HG02623 (cell line): ENCODE data around the gene EMC10.

Source experiments
- ATAC-seq: cut with Tn5 transposase; IDR thresholded peaks from one replicate; pipeline ENCODE4 v1.9.1; 2021; ENCODE audit warnings: moderate library complexity; ENCODE audit not compliant: unreplicated experiment

Gene EMC10

DNA sequence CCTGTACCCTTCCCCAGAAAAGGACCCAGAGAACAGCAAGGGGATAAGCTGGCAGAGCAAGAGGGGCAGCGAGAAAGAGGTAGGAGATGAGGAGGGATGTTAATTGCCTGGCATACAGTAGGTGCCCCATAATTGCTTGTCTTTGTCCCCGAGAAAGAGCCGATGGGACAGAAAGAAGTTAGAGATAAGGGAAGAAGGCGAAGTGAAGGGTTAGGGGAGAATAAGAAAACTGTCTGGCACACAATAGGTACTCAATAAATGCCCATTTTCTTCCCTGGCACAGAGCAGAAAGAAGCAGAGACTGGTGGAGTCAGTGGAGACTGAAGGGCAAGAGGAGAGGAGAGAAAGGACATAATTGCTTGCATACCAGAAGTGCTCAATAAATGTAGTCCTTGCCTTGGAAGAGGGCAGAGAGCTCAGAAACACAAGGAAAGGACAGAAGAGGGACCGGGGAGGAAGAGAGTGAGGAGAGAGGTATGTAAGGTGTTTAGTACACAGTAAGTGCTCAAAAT lies 18.8 kb downstream of the EMC10 start:
- ATAC-seq, result no peak

DNA sequence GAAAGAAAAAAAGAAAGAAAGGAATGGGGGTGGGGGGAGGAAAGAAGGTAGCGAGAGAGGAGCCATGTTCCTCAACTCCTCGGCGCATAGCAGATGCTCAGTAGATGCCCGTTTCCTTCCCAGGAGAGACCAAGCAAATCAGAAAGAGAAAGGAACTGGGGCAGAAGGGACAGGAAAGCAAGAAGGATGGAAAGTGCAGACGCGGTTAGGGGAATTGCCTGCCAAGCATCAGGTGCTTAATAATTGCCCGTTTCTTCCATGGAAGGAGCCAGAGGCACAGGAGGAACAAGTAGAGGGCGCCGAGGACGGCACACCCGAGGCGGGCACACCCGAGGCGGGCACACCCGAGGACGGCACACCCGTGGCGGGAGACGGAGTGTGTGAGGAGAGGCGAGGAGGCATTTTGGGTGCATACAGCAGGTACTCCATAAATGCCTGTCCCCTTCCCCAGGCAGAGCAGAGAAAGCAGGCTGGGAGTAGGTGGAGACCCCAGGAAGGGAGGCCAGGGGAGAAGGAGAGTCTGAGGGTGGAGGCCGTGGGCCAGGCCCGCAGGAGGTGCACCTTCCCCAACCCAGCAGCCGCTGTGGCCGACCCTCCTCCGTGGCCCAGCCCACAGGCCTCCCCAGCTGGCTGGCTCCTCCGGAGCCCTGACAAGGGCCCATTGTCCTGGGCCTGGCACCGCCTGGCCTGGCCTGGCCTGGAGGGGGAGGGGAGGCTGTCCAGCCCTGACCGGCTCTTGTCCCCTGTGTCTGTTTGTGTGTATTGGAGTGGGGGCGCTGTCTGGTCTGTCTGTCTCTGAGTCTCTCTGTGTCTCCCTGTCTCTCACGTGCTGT lies 20.1 kb downstream of the EMC10 start:
- ATAC-seq, result no peak

DNA sequence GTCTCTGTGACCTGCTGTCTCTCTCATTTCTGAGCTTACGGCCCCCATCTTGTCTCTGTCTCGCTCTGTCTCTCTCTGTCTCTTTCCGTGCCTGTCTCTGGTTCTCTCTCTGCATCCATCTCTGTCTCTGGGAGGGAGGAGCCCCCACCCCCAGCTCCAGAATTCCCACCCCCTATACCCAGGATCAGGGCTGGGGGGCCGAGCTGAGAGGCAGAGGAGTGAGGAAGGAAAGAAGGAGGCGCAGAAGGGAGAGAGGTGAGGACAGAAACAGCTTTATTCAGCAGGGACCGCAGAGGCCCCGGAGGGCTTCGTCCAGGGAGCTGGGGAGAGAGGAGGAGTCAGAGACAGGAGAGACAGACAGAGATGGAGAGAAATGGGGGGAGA lies 20.7 kb downstream of the EMC10 start:
- no peak for ATAC-seq

DNA sequence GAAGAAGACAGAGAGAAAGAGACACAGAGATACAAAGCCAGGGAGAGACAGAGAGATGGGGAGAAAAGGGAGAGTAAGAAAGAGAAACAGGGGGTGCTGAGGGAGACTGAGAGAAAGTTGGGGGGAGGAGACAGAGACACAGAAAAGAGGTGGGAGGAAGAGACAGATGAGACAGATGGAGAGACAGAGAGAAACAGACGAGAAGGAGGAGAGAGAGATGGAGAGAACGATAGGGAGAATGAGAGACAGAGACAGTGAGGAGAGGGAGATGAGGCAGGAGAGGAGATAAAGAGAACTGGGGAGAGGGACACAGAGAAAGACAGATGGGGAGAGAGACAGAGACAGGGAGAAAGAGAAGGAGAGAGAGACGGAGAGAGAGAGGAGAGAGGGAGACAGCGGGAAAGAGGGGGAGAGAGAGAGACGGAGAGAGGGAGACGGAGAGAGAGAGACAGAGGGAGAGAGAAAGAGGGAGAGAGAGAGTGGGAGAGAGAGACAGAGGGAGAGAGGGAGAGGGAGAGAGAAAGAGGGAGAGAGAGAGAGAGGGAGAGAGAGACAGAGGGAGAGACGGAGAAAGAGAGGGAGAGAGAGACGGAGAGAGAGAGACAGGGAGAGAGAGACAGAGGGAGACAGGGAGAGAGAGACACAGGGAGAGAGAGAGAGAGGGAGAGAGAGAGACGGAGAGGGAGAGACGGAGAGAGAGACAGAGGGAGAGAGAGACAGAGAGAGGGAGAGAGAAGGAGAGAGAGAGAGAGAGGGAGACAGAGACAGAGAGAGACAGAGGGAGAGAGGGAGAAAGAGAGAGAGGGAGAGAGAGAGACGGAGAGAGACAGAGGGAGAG lies 22.1 kb downstream of the EMC10 start:
- no peak for ATAC-seq

DNA sequence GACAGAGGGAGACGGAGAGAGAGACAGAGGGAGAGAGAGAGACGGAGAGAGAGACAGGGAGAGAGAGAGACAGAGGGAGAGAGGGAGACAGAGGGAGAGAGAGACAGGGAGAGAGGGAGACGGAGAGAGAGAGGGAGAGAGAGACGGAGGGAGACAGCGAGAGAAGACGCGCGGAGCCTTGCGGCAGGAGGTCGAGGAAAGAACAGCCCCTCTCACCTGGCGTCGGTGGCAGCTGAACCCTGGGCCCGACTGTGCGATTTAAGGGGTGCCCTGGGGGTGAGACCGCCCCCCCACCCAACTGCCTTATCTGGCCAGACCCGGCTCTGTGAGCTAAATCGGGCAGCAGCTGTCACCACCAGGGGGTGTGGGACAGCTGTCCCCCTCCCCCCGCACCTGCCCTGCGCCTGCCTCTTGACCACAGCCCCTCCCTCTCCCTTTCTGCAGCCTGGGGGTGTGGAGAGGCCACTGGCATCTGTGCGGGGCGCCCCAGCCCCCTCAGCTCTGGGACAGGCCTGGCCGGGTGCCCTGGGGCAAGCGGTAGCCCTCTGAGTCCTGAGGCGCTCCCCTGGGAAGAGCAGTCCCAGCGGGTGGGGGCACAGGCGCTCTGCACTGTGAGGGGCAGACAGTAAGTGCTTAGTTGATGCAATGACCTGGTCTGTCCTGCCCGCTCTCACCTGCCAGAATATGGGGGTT lies 23.9 kb downstream of the EMC10 start:
- ATAC-seq, result no peak

DNA sequence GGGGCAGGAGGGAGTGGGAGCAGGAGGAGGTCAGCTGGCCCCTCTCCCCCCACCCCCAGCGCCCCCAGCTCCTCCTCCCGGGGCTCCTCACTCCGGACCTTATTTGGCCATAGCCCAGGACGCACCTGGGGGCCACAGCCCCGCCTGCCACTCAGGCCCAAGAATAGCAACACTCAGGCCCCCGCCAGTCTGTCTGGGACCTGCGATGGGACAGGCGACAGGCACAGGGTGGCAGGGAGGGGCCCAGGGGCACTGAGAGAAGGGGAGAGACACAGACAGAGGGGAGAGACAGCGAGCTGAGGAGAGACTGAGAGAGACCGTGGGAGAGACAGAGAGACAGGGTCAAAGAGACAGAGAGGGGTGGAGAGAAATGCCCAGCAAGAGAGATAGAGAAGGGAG lies 24.4 kb downstream of the EMC10 start:
- no peak for ATAC-seq

DNA sequence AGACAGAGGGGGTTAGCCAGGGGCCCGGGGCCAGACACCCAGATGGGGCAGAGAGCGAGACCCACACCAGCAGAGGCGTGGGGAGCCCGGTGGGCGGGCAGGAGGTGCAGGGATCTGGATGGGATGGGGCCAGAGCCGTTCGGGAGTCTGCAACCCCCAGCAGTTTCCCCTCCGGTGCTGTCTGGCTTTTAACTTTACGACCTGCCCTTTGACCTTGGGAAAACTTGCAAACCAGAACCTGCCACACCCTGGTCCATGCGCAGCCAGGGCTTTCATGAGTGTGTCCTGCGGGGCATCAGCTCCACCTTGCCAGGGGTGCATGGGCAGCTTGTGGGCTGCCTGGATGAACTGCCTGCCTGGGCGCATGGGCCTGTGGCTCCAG lies 24.9 kb downstream of the EMC10 start:
- no peak for ATAC-seq

DNA sequence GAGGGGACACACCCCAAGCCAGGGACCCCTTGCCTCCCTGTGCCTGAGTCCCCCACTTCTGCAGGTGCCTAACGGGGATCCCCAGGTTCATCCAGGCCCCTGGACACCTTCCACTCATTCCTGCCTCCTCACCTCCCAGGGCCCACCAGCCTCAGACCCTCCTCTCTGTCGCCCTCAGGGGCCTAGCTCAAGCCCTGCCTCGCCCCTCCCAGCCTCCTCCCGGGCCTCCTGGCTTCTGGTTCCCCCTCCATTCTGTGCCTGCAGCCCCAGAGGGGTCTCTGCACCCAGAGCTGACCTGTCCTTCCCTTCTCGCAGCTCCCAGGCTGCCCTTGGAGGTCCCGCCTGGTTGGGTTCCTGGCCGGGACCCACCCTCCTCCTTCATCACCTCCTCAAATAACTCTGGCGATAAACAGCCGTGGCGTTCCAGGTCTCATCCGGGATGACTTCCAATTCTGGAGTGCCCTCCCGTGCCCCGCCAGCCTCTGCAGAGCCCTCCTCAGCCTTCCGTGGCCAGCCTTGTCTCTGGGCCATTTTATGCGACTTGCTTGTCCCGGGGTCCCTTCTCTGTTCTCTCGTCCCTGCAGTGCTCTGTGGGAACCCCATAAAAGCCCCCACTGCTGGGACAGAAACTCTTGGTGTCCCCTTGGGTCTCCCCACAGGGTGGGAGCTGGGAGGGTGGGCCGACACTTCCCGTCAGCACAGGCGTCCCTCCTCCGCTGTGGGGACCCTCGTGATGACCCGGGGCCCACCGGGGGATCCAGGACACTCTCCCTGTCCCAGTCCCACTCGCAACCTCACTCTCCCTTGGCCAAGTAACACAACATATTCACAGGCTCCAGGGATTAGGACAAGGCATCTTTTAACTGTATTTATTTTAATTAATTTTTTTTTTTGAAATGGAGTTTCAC lies 25.5 kb downstream of the EMC10 start:
- ATAC-seq, result no peak

DNA sequence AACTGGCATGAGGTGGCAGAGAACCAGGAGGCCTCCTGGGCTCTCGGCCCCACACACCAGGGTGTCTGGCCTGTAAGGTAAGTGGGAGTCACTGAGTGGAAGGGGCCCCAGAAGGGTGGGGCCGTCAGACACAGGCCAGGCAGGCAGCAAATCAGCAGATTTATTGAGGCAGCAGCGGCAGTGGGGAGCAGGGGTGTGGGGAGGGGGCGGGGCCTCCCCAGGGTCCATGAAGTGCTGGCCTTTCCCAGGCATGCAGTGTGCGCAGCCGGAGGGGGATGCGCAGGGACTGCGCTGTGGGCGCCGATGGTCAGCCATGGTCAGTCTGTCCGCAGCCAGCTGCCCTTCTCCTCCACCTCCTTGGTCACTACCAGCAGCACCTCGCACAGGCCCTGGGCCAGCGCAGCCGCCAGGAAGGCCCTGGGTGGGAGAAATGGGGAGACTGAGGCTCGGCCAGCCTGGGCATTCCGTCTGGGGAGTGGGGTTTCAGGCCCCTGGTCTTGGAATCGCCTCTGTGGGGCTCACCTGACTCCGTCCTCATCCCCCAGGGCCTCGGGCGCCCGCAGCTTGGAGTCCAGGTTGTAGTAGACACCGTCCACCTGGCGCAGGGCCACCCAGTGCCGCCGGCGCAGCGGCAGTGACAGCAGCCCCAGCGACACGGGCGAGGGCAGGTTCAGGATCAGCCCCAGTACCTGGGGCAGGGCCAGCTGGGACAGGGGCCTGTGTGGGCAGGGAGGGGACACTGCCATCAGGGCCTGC lies 29.7 kb downstream of the EMC10 start:
- no peak for ATAC-seq

DNA sequence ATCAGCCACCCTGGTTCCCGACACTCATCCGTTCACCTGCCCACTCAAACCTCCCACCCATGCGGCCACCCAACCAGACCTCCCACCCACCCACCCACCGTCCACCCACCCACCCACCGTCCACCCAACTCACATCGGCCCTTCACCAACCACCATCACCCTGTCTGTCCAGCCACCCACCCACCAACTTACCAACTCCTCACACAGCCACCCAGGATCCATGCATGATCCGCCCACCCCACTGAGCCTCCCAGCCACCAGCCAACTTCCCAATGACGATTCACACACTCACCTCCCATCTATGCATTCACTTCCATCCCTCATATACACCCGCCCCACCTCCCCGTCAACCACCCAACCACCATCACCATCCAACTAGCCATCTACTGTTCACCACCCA lies 30.4 kb downstream of the EMC10 start:
- ATAC-seq, result no peak

DNA sequence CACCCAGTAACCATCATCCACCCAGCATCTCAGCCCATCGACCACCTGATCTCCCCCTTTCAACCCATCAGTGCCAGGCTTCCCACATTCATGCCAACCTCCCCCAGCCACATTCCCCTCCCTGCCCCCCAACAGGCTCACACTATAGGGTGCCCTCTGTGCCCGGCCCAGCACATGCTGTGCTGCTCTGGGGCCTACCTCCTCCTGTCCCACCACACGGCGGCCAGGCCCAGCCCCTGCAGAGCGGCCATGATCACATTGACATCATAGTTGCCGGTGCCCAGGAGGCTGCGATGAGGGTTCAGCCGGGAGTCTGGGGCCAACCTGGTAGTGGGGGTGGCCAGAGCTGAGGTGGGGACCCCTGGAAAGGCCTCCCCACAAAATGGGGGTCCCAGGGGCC lies 31.1 kb downstream of the EMC10 start:
- ATAC-seq, result no peak

DNA sequence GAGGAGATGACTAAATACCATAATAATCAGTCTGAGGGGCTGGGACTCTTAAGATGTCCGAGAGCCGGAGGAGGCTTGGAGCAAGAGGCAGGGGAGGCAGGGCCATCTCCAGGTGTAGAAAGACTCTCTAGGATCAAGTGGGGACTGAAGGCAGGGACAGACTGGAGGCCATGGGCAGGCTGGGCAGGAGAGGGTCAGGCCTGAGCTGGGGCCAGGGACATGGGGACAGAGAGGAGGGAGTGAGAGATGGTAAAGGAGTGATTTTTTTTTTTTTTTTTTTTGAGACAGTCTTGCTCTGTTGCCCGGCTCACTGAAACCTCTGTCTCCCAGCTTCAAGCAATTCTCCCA lies 32.5 kb downstream of the EMC10 start:
- ATAC-seq, result no peak

DNA sequence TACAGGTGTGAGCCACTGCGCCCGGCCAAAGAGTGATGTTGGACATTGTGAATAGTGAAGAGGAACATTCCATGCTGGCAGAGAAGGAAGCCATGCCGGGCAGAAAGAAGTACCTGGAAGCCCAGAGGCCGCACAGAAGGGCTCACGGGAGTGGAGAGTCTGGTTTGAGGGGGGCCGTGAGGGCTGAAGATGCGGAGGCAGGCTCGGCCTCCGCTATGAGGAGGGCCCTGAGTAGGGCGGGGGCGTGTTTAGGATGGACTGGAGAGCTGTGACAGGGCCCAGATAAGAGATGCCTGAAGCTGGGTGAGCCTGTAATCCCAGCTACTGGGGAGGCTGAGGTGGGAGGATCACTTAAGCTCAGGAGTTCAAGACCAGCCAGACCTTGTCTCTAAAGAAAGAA lies 33.1 kb downstream of the EMC10 start:
- no peak for ATAC-seq

DNA sequence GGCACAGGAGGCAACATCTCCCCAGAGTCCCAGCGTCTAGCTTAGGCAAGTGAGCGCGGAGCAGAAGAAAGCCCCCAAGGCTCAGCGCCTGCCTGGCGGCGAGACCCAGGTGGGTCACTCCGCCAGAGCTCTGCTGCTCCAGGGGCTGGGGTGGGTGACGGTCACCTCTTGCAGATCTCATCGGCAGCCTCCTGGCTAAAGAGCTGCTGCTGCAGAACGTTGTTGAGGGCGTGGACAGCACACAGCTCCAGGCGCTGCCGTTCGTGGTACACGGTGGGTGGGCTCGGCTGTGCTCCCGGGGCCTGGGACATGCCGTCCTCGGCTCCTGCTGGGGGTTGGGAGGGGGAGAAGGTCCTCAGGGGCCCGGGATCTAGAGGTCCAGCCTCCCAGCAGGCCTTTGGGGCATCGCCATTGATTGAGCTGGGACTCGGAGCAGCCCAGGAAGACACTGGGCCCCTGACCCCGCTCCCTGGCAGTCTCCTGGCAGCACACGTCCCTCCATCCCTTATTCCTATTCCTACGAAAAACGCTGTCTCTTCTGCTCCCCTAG lies 33.9 kb downstream of the EMC10 start:
- no peak for ATAC-seq

DNA sequence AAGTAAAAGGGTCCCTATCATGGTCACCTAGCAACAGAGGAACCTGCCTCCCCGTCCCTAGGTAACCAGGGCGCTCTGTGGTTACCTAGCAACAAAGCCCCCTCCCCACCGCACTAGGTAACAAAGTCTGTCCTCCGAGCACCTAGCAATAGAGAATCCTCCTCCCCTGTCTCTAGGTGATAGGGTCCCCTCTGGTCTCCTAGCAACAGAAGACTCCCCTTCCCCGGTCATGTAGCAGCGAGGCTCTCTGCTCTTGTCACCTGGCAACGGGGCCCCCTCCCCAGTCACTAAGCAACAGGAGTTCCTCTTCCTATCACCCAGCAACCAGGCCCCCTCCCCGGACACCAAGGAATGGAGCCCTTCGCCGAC lies 34.4 kb downstream of the EMC10 start:
- ATAC-seq, result no peak

DNA sequence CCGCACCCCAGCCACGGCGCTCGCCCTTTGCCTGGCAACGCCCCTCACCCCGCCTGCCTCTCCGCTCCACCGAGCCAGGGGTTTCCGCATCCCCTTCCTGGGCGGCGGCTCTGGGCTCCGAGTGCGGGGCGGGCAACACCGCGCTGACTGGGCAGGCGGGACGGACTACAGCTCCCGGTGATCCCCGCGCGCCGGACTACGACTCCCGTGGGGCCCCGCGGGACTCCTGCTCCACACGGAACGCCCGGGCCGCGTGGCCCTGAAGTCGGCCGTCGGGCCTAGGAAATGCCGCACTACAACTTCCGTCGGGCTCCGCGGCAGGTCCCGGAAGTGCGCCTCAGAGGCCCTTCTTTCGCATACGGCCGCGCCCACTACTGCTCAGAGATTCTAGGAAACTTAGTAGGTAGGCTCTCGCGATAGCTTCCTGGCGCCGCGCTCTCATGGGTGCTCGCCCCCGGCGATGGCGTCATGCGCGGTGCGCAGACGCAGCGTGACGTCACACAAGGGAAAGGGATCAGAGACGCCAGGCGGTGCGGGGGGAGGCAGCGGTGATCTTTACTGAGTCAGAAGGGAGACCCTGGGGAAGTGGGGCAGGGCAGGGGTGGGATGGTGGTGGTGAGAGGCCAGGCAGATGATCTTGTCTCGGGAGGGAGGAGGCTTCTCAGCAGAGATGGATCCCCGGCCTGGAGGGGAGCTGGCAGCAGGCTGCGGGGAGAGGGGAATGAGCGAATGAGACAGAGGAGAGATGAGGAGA lies 34.9 kb downstream of the EMC10 start, which contains the start of gene JOSD2:
JOSD2 (minus strand) TSS at position 123 of the 754 bp plus-strand sequence. CDS start 760 bp downstream, outside the sequence.
- peak; percentile 74 for ATAC-seq

DNA sequence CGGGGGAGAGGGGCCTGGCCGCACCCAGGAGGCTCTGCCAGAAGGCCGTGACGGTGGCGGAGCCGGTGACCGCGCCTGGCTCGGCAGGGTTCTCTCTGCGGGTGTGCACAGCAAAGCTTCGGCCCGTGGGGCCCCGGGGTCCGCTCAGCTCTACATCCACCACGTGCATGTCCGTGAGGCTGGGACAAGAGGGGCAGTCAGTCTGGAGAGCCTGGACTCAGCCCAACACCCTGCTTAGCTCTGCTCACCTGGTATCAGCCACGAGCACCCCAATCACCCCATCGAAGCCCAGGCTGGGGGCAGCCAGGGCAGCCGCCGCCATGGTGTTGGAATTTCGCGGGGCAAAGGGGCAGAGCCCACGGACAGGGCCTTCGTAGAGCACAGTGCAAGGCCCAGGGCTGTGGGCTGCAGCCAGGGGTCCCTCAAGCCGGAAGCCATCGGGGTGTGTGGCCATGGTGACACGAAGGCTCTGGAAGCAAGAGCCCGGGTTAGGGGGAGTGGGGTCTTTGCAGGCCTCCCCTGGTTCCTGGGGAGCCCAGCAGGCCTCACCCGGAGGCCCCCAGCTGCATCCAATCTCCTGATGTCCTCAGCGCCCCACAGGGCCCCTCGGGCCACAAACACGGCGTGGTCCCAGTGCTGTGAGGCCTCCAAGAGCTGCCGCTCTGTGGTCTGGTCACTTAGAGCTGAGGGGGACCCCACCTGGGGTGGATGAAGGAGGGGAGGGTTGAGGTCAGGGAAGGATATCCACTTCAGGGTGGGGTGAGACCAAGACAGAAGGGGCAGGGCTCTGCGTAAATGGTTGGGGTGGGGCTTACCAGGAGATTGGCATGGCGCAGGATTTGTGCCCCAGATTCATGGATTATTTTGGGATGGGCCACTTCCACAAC lies 36.0 kb downstream of the EMC10 start:
- no peak for ATAC-seq
